ENCODE measurements around the gene CDK14. TPM values are rescaled to one million over a fixed set of nuclear protein-coding genes. Genes with fewer than 3 reads are reported as not detected.

The CDK14 gene
- total and polyA plus RNA-seq, 2 donors (not counting 1 experiment from before 2014, with no cell fraction given), result 23.6 to 41.1 TPM

DNA sequence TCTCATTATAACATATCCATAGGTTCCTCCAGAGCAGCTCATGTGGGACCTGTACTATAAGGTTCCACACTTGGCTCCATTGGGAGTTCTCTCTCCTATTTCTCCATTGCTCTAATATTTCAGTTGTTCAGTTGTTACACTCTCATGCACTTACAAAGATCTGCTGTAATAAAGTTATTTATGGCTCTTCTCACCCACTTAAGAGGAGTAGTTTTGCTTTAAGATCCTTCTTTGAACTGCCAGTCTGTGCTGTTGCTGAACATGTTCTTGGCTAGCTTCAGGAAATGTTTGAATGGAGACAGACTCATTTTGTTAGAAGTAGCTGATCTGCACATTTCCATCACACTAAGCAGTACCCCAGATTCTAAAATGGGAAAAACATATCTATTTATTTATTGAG lies 250.1 kb downstream of the CDK14 start:
- H4K20me1 ChIP-seq (ENCODE audit: control insufficient read depth, extremely low read depth, insufficient read depth, low read length), result no peaks in the 10 kb centered on the region
- no peak overlapping the region for H3K9ac ChIP-seq (ENCODE audit: insufficient read depth, low read length)
- H2AFZ ChIP-seq (ENCODE audit: low read length), result no peak overlapping the region
- no peaks in the 10 kb centered on the region for H3K4me1 ChIP-seq (ENCODE audit: control insufficient read depth, extremely low read depth, insufficient read depth, low read length)
- DNase-seq (ENCODE audit: low read depth in 2 of 2), result no peak
- H3K9me3 ChIP-seq (ENCODE audit: control insufficient read depth, insufficient read depth, low read depth, low read length), result no peaks in the 10 kb centered on the region
- no peak overlapping the region for H3K27ac ChIP-seq (ENCODE audit: insufficient read depth, low read length)
- H3K4me3 ChIP-seq (replicated peaks in 1 of 4; ENCODE audit: control extremely low read depth in 1 of 4, insufficient read depth in 1 of 4, low read depth in 3 of 4, low read length in 4 of 4), result no peak overlapping the region
- H3K79me2 ChIP-seq (ENCODE audit: control insufficient read depth, insufficient read depth, low read length), result no peaks in the 10 kb centered on the region
- TF ChIP-seq, protein P1, sequence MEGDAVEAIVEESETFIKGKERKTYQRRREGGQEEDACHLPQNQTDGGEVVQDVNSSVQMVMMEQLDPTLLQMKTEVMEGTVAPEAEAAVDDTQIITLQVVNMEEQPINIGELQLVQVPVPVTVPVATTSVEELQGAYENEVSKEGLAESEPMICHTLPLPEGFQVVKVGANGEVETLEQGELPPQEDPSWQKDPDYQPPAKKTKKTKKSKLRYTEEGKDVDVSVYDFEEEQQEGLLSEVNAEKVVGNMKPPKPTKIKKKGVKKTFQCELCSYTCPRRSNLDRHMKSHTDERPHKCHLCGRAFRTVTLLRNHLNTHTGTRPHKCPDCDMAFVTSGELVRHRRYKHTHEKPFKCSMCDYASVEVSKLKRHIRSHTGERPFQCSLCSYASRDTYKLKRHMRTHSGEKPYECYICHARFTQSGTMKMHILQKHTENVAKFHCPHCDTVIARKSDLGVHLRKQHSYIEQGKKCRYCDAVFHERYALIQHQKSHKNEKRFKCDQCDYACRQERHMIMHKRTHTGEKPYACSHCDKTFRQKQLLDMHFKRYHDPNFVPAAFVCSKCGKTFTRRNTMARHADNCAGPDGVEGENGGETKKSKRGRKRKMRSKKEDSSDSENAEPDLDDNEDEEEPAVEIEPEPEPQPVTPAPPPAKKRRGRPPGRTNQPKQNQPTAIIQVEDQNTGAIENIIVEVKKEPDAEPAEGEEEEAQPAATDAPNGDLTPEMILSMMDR (conservative IDR thresholded peaks at IDR 0.05 in 1 of 2, IDR thresholded peaks at IDR 0.05 in 1 of 2; ENCODE audit: low read depth in 1 of 2, low read length in 2 of 2), result no peak
- TF ChIP-seq EZH2 (IDR thresholded peaks at IDR 0.05; ENCODE audit: low read length, missing control alignments), result no peak
- H3K27me3 ChIP-seq (ENCODE audit: control insufficient read depth, insufficient read depth, low read length), result no peaks in the 10 kb centered on the region
- H3K4me2 ChIP-seq (ENCODE audit: extremely low read depth, insufficient read depth, low read length), result no peak overlapping the region
- no peaks in the 10 kb centered on the region for H3K36me3 ChIP-seq (ENCODE audit: control insufficient read depth, insufficient read depth, low read length)

DNA sequence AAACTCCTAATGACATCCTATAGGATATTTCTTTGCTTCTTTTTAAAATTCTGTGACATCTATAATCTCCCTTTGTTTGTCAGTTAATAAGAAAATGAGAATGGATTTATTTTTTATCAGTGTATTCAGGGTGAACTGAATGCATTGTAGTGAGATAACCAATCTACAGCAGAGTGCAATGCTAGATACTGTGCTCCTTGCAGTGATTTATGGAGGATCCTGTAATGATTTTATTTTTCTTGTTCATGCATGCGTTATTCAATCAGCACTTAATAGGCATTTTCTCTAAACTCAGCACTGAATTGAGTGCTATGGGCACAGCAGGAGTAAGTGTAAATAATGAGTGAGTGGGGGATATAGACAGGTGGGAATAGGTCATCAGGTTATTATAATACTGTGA lies 253.9 kb downstream of the CDK14 start:
- Histone ChIP-seq H3K79me2 (ENCODE audit: control insufficient read depth, insufficient read depth, low read length) (no peaks in the 10 kb centered on the region), H3K27me3 (ENCODE audit: control insufficient read depth, insufficient read depth, low read length) (no peaks in the 10 kb centered on the region), H3K27ac (ENCODE audit: insufficient read depth, low read length) (no peak overlapping the region), H3K9me3 (ENCODE audit: control insufficient read depth, insufficient read depth, low read depth, low read length) (no peaks in the 10 kb centered on the region), H3K4me1 (ENCODE audit: control insufficient read depth, extremely low read depth, insufficient read depth, low read length) (no peaks in the 10 kb centered on the region), H3K36me3 (ENCODE audit: control insufficient read depth, insufficient read depth, low read length) (no peaks in the 10 kb centered on the region), H3K4me2 (ENCODE audit: extremely low read depth, insufficient read depth, low read length) (no peak overlapping the region), H4K20me1 (ENCODE audit: control insufficient read depth, extremely low read depth, insufficient read depth, low read length) (no peaks in the 10 kb centered on the region), H2AFZ (ENCODE audit: low read length) (no peak overlapping the region), H3K9ac (ENCODE audit: insufficient read depth, low read length) (no peak overlapping the region), H3K4me3 (replicated peaks in 1 of 4; ENCODE audit: control extremely low read depth in 1 of 4, insufficient read depth in 1 of 4, low read depth in 3 of 4, low read length in 4 of 4) (no peak overlapping the region)
- TF ChIP-seq, protein P1 (conservative IDR thresholded peaks at IDR 0.05 in 1 of 2, IDR thresholded peaks at IDR 0.05 in 1 of 2; ENCODE audit: low read depth in 1 of 2, low read length in 2 of 2), result no peak
- no peak for TF ChIP-seq EZH2 (IDR thresholded peaks at IDR 0.05; ENCODE audit: low read length, missing control alignments)
- DNase-seq (ENCODE audit: low read depth in 2 of 2), result no peak

DNA sequence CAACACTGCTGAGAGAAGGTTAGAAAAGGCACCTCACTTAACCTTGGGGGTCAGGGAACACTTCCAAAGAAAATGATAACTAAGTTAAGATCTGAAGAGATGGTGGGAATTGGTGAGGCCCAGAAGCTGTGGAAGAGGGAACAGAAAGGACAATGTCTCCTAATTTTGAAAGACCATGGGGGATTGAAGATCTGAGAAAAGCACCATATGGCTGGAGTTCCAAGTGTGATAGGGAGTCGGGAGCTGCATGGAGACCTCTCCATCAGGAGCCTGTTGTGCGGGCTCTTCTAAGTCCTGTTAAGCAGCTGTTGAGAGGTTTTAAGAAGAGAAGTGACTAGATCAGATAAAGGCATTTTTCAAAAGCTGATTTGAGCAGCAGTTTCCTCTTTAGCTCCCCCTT lies 254.3 kb downstream of the CDK14 start:
- TF ChIP-seq, protein P1 (conservative IDR thresholded peaks at IDR 0.05 in 1 of 2, IDR thresholded peaks at IDR 0.05 in 1 of 2; ENCODE audit: low read depth in 1 of 2, low read length in 2 of 2), result no peak
- no peak for TF ChIP-seq EZH2 (IDR thresholded peaks at IDR 0.05; ENCODE audit: low read length, missing control alignments)
- DNase-seq (ENCODE audit: low read depth in 2 of 2), result no peak
- no peaks in the 10 kb centered on the region for H3K9me3 ChIP-seq (ENCODE audit: control insufficient read depth, insufficient read depth, low read depth, low read length)

More for the DNA sequence above, 254.3 kb downstream of the CDK14 start:
- Histone ChIP-seq H4K20me1 (ENCODE audit: control insufficient read depth, extremely low read depth, insufficient read depth, low read length) (no peaks in the 10 kb centered on the region), H3K27me3 (ENCODE audit: control insufficient read depth, insufficient read depth, low read length) (no peaks in the 10 kb centered on the region), H2AFZ (ENCODE audit: low read length) (no peak overlapping the region), H3K36me3 (ENCODE audit: control insufficient read depth, insufficient read depth, low read length) (no peaks in the 10 kb centered on the region), H3K27ac (ENCODE audit: insufficient read depth, low read length) (no peak overlapping the region), H3K9ac (ENCODE audit: insufficient read depth, low read length) (no peak overlapping the region), H3K79me2 (ENCODE audit: control insufficient read depth, insufficient read depth, low read length) (no peaks in the 10 kb centered on the region), H3K4me1 (ENCODE audit: control insufficient read depth, extremely low read depth, insufficient read depth, low read length) (no peaks in the 10 kb centered on the region), H3K4me2 (ENCODE audit: extremely low read depth, insufficient read depth, low read length) (no peak overlapping the region), H3K4me3 (replicated peaks in 1 of 4; ENCODE audit: control extremely low read depth in 1 of 4, insufficient read depth in 1 of 4, low read depth in 3 of 4, low read length in 4 of 4) (no peak overlapping the region)

All from fibroblast of lung (primary cell).